ENCODE measurements around the gene MPP3.

DNA sequence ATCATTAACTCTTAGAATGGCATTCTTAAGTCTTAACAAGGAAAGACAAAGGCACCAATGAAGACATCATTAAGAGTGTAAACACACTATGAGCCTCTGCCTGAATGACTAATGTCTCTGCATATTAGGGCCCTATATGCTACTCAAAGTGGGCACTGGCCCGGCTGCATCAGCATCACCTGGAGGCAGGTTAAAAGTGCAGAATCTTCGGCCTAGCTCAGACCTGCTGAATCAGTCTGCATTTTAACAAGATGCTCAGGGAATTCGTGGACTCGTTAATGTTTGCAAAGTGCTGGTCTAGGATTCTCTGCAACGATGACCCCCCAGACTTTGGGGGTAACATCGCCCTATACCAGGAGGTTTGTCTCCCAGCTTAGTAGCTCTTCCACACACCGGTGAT lies 6.7 kb downstream of the MPP3 start:
- TF ChIP-seq, protein P1, sequence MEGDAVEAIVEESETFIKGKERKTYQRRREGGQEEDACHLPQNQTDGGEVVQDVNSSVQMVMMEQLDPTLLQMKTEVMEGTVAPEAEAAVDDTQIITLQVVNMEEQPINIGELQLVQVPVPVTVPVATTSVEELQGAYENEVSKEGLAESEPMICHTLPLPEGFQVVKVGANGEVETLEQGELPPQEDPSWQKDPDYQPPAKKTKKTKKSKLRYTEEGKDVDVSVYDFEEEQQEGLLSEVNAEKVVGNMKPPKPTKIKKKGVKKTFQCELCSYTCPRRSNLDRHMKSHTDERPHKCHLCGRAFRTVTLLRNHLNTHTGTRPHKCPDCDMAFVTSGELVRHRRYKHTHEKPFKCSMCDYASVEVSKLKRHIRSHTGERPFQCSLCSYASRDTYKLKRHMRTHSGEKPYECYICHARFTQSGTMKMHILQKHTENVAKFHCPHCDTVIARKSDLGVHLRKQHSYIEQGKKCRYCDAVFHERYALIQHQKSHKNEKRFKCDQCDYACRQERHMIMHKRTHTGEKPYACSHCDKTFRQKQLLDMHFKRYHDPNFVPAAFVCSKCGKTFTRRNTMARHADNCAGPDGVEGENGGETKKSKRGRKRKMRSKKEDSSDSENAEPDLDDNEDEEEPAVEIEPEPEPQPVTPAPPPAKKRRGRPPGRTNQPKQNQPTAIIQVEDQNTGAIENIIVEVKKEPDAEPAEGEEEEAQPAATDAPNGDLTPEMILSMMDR (IDR thresholded peaks at IDR 0.05) = no peak
- no peak for TF ChIP-seq POLR2A (IDR thresholded peaks at IDR 0.05)
